NOMO-1 (cell line): Measurements from ENCODE around the gene GCNT4.
A peak's percentile ranks its signal among the peaks of the same experiment; 100 is the strongest.

Source experiments
- DNase-seq, 2 experiments: peaks; one replicate each; lab custom pipeline; 2025; ENCODE audit not compliant: unreplicated experiment in 2 of 2; lab: John Stamatoyannopoulos, UW

Gene GCNT4

GRCh38 chr5:75051217-75051751 lies 1.1 kb downstream of the GCNT4 start:
- DNase-seq = no peak

- DNase-seq = peak in 1 of 2 experiments; percentile 13
Observed at GRCh38 chr5:75050415-75050814, 1.9 kb downstream of the GCNT4 start.

- DNase-seq = peak; percentile 16 to 53
Observed at GRCh38 chr5:75049456-75050351, 2.7 kb downstream of the GCNT4 start.

GRCh38 chr5:75048457-75048953 lies 3.9 kb downstream of the GCNT4 start:
- no peak for DNase-seq

GRCh38 chr5:75047356-75047755 lies 5.0 kb downstream of the GCNT4 start:
- no peak for DNase-seq

- DNase-seq = no peak
Observed at GRCh38 chr5:75046366-75047142, 5.8 kb downstream of the GCNT4 start.

GRCh38 chr5:75045071-75045470 lies 7.3 kb downstream of the GCNT4 start:
- DNase-seq = no peak

GRCh38 chr5:75044406-75044805 lies 8.0 kb downstream of the GCNT4 start:
- DNase-seq = peak in 1 of 2 experiments; percentile 50

GRCh38 chr5:75043633-75044264 lies 8.6 kb downstream of the GCNT4 start:
- DNase-seq = no peak

GRCh38 chr5:75042522-75042921 lies 9.8 kb downstream of the GCNT4 start:
- no peak for DNase-seq

GRCh38 chr5:75040973-75041372 lies 11.4 kb downstream of the GCNT4 start:
- no peak for DNase-seq

- no peak for DNase-seq
Observed at GRCh38 chr5:75037106-75037505, 15.3 kb downstream of the GCNT4 start.

GRCh38 chr5:75034137-75034739 lies 18.1 kb downstream of the GCNT4 start:
- DNase-seq = no peak

GRCh38 chr5:75031366-75031765 lies 21.0 kb downstream of the GCNT4 start:
- no peak for DNase-seq

- no peak for DNase-seq
Observed at GRCh38 chr5:75028090-75028489, 24.3 kb downstream of the GCNT4 start.

GRCh38 chr5:75023368-75024159 lies 28.8 kb downstream of the GCNT4 start:
- DNase-seq = no peak

- no peak for DNase-seq
Observed at GRCh38 chr5:75021800-75022199, 30.6 kb downstream of the GCNT4 start.

GRCh38 chr5:75021219-75021618 lies 31.1 kb downstream of the GCNT4 start:
- no peak for DNase-seq

- no peak for DNase-seq
Observed at GRCh38 chr5:75020016-75020656, 32.2 kb downstream of the GCNT4 start.
